HG02970 (cell line): ENCODE measurements around the gene APLN.

Experiments
- ATAC-seq: cut with Tn5 transposase; IDR thresholded peaks from one replicate; pipeline ENCODE4 v1.9.1; 2021; ENCODE audit warnings: mild to moderate bottlenecking, moderate library complexity, moderate number of reproducible peaks; ENCODE audit not compliant: unreplicated experiment, low FRiP score

APLN gene

GRCh38 chrX:129654652-129655546, at the start of gene APLN:
APLN (minus strand) TSS chrX:129654956; CDS start chrX:129654630, 326 bp downstream.
- ATAC-seq: no peak

DNA sequence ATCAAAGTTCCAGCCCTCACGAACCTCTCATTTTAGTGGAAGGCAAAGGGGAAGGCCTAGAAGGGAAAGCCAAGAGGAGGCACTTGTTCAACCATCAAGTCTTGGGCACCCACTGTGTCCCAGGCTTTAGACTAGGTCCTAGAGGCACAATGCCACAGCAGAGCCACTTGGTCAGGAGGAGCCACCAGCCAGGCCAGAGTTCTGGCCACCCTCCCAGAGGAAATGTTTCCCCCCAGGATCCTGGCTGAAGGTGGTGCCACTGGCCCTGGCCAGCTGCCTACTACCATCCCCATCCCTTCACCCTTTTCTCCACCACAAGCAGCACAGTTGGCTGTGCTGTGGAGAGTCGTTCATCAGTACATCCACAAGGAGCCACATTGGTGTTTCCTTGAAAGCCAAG, 49.7 kb upstream of the APLN start:
- no peak for ATAC-seq

DNA sequence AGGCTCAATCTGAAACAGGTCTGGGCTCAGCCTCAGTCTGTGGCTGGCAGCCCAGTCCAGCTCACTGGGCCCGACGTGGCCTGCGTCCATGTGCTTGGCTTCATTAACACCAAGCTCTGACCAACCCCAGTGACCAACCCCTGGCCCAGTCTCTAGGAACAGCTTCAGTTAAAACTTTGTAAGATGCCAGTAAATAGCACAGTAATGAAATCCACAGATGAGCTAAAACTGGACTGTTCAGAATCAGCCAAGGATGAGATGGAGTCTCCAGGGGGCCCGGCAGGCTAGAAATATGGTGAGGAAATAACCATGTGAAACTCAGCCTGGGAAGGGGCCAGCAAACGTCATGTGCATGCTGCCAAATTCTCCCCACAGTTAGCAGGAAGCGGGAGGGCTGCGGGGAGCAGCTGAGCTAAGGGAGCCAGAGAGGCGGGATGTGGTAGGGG, 46.9 kb upstream of the APLN start:
- ATAC-seq: no peak

DNA sequence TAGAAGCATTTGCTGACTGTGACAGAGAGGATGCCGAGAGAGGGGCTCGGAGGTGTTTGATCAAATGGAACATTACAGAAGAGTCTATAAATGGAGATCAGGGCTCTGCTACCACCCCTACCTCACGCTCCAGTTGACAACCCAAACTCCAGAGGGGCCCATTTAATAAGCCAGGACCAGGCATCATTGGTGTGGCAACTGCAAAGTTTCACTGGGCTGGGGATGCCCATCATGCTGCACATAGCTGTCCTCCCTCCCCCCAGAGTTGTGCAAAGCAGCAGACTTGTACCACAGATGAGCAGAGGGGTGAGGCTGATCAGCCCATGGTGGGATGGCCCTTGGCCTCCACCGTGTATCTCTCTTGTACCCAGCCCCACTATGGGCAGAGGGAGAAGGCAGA, 45.8 kb upstream of the APLN start:
- no peak for ATAC-seq

GRCh38 chrX:129698150-129698549, 43.4 kb upstream of the APLN start:
- ATAC-seq: no peak

DNA sequence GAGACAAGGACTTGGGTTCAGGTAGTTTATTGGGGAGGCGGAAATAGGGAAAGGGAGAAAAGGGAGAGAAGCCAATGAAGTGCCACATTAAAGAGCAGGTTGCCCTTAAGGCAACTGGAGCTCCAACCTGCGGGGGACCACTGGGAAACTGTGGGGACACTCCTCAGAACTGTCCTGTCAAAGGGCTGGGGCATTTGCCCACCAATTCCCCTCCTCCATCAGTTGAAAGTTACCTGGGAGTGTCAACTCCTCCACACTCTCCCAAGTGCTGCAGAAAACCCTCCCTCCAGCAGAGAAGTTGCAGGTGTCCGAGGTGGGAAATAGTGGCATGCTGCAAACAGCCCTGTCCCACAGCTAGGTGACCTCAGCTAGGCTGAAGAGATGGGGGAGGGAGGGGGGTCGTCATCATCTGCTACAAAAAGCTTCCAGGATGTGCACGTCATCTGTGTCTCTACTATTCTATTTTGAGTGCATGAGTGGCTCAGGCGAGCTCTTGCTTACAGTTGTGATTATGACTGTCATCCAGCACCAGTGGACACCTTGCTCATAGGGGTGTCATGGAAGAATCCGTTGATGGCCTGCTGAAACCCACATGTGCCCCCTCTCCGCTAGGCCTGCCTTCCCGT, 42.6 kb upstream of the APLN start:
- ATAC-seq: no peak

DNA sequence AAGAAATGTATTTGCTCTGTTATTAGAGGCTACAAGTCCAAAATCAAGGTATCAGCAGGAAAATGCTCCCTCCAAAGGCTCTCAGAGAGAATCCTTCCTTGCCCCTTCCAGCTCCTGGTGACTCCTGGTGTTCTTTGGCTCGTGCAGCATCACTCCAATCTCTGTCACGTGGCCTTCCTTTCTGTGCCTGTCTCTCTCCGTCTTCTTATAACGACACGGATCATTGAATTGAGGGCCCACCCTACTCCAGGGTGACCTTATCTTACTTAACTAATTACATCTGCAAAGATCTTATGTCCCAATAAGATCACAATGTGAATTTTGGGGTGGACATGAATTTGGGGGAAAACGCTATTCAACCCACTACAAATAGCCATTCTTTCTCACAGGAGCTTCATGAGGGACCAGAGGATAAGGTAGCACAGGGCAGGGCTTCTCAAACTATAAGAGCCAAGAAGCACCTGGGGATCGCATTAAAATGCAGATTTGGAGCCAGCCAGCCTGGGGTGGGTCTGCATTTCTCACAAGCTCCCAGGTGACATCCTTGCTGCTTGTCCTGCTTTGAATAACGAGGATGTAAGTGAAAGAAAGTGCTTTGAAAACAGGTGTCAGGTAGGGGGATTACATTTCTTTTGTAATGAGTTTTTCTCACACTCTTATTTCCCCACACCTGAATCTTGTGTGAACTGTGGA, 41.9 kb upstream of the APLN start:
- no peak for ATAC-seq

- no peak for ATAC-seq
Observed at GRCh38 chrX:129695937-129696336, 41.2 kb upstream of the APLN start.

DNA sequence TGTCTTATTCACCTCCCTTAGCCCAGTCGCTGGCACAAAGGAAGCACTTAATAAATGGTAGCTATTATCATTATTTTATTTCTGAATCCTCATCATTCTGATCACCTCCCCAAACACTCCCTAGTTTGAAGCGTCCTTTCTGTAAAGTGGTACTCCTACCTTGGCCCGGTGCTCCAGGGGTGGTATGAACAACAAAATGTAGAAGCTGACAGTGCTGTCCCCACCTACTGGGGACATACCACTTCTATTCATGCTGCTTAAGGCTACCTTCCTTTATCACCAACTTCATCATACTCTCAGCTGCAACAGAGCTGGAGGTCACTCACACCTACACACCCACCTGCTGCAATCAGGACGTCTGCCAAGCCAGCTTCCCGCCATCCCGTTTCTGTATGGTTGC, 40.8 kb upstream of the APLN start:
- ATAC-seq: no peak

DNA sequence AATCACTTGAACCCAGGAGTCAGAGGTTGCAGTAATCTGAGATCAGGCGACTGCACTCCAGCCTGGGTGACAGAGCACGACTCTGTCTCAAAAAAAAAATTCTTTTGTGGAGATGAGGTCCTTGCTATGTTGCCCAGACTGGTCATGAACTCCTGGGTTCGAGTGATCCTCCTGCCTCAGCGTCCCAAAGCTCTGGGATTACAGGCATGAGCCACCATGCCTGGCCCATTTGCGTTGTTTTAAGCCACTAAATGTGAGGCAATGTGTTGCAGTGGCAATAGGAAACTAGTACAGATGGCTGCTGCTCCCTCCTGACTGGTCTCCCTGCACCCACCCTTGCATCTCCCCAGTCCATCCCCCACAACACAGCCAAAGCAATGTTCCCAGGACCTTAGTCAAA, 40.0 kb upstream of the APLN start:
- no peak for ATAC-seq

DNA sequence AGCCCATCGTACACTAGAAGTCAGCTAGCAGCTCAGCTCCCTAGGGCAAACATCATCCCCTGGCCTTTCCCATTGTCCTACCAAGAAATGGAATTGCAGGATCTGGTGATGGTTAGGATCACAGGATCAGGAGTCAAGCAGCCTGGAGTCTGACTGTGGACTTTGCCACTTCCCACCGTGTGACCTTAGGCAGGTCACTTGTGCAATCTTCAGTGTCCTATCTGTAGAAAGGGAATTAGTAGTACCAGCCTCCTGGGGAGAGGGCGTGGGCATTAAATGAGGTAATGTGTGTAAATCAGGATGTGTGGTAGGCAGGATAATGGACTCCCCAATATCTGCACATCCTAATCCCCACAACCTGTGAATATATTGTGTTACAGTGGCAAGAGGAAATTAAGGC, 38.6 kb upstream of the APLN start:
- ATAC-seq: no peak

DNA sequence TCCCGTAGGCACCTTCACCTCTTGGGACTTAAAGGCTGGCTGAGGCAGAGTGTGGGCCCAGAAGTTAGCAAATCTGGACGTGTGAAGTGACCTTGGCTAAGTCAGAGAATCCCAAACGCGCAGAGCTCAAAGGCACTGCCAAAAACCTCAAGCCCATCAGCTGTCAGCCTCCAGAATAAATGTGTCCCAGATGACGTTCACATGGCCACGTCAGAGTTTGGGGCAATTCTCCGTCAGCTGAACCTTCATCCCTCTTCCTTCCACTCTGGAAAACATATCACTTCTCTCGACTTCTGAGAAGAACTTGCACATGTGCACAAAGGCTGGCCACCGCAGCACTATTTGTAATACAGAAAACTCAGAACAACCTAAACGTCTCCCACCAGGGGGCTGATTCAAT, 35.7 kb upstream of the APLN start:
- ATAC-seq: no peak

DNA sequence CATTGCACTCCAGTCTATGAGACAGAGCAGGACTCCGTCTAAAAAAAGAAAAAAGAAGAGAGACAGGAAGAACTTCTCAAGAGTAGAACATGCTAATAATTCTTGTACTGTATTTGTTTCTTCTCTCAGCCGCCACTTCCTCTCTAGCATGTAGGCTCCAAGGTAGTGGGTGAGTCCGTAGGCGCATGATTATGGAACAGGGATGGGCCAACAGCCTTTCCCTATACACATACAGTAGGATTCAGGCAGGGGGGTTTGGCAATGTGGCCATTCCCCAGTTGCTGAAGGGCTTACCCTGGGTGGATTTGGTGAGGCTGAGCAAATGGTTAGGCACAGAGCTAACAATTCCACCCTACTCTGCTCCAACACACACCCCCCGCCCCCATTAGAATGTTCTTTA, 35.0 kb upstream of the APLN start:
- no peak for ATAC-seq

GRCh38 chrX:129688097-129688496, 33.3 kb upstream of the APLN start:
- ATAC-seq: no peak

DNA sequence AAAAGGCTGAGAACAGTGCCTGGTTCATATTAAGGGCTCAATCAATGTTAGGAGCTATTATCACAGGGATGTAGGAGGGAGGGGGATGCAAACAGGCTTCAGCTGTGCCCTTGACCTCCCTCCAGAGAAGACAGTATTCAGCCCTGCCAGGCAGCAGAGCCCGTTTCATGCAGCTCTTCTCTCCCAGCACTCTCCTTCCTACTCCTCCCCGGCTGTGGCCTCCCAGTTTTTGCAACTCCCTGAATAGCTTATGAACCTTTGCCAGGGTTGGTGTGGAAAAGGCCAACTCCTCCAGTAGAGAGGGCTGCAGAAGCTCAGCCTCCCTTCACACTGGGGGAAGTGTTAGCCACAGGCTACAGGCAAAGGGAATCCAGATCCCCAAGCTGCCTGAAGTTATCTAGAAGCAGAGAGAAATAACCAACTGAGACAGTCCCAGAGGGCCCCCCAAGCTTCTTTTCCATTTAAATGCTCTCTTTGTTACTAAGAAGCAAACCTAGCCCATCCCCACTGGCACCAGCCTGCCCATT, 31.7 kb upstream of the APLN start:
- no peak for ATAC-seq

DNA sequence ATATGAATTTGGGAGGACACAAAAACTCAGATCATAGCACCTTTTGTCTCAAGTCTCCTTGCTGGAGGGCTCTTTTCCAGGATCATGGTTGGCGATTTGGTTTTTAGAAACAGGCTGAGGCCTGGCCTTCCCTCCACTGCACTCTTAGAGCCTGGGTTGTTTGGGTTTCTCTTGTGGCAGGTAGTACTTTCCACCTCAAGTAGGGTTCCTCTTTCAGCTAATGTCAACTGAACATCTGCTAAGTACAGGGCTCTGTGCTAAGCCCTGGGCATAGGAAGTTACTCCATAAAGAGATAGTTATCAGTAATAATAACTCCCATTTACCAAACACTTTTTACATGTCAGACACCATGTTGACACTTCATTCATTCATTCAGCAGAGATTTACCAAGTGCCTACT, 28.2 kb upstream of the APLN start:
- no peak for ATAC-seq

DNA sequence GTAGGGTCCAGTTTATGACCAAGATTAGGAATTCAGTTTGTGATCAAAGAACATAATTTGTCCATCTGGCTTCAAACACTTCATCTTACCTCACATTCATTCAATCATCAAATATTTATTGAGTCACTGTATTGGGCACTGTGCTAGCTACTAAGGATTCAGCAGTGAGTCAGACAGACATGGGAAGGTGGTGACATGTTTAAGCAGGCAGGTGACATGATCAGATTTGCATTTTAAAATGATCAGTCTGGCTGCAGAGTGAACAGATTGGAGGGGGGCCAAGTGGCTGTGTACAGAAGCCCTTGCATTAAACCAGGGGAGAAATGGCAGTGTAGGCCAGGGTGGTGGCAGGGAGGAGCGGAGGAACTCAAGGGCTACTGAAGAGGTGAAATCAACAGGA, 25.1 kb upstream of the APLN start:
- ATAC-seq: no peak

DNA sequence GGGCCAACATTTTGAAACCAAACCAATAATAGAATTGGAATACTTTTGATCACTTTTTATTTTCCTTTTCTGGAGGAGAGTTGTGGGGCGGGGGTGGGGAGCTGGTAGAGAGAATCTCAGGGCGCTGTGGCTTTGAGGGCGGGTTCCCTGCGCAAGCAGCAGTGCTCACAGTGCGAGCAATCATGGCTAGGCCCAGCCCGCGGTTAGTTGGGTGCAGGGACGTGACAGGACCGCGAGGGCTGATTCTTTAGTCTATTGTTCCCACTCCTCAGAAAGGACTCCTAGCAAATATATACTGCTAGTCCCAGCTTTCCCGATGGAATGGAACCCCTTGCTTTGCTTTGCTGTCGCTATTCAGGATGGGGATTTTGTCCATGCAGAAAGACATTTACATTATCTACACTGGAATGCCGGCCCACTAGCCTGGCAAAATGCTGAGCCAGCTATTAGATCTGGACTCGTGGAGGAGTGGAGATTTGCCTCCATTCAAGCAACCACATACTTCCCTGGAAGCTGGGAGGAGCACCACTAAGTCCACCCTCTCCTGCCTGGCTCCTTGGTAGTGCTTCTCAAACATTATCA, 23.9 kb upstream of the APLN start:
- ATAC-seq: no peak

DNA sequence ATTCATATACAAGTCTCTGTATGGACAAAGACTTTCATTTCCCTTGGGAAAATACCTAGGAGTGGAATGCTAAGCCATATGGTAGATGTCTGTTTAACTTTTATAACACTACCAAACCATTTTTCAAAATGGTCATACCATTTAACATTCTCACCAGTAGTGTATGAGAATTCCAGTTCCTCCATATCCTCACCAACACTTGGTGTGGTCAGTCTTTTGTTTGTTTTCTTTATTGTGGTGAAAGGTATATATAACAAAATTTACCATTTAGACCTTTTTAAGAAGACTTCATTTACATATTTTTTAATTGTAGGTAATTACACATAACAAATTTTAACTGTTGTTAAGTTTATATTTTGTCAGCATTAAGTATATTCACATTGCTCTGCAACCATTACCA, 12.7 kb upstream of the APLN start:
- no peak for ATAC-seq

GRCh38 chrX:129665916-129666644, 11.3 kb upstream of the APLN start:
- ATAC-seq: no peak
